Measurements from ENCODE around the gene MMP24OS. TPM values are rescaled to one million over a fixed set of nuclear protein-coding genes. Genes with fewer than 3 reads are reported as not detected.

Gene MMP24OS
- total and polyA plus RNA-seq, 2 donors (not counting 3 experiments of a cell fraction or from before 2014, with no cell fraction given) = 35.1 to 55.6 TPM

DNA sequence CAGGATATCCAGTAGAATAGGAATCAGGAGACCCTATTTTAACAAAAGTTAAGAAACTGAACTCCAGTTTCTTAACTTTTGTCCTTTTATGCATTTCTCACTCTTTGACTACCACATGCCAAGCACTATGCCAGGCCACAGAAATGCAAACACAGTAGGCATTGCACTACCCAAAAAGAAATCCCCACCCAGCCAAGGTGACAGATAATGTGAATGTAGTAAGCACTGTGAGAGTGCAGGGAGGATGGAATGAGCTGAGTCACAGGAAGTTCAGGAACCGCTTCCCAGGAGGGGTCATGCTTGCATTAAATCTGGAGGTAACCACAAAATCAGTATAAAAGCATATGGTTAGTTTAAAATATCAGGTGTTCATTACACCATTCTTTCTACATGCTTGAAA is 34.4 kb upstream of the MMP24OS start:
- peak; percentile 64 for DNase-seq (ENCODE audit: low read depth, low spot score)

More for the DNA sequence above, 34.4 kb upstream of the MMP24OS start:
- no TSS peak for BruUV-seq (replicated peaks)
- Histone ChIP-seq H3K4me2 (ENCODE audit: insufficient read depth, low read length) (peak overlapping the region; percentile 45), H3K27ac (ENCODE audit: insufficient read depth, low read depth, low read length) (peak overlapping the region; percentile 51), H3K4me3 (replicated peaks in 1 of 3; ENCODE audit: insufficient read depth in 1 of 3, low read depth in 1 of 3, low read length in 3 of 3) (no peak overlapping the region), H3K36me3 (ENCODE audit: control insufficient read depth in 2 of 2, extremely low read depth in 1 of 2, insufficient read depth in 2 of 2, low read length in 2 of 2) (peaks cover 0 to 2% of the 10 kb centered on the region in 2 experiments), H4K20me1 (replicated peaks; ENCODE audit: control insufficient read depth, extremely low read depth, insufficient read depth, low read length) (no peaks in the 10 kb centered on the region), H3K9me3 (replicated peaks; ENCODE audit: control insufficient read depth, insufficient read depth, low read length) (no peaks in the 10 kb centered on the region), H2AFZ (ENCODE audit: low read depth, low read length) (no peak overlapping the region), H3K9ac (replicated peaks; ENCODE audit: extremely low read depth, insufficient read depth, low read length) (no peak overlapping the region), H3K27me3 (ENCODE audit: control insufficient read depth in 2 of 2, insufficient read depth in 2 of 2, low read length in 2 of 2) (no peaks in the 10 kb centered on the region), H3K9me1 (replicated peaks; ENCODE audit: control insufficient read depth, extremely low read depth, insufficient read depth, low read length) (no peaks in the 10 kb centered on the region), H3K79me2 (ENCODE audit: control insufficient read depth, insufficient read depth, low read length) (no peaks in the 10 kb centered on the region), H3K4me1 (ENCODE audit: control insufficient read depth, extremely low read depth, insufficient read depth, low read length) (peaks cover 47% of the 10 kb centered on the region)
- FAIRE-seq = peak; percentile 88
- intact Hi-C loops (cut with micrococcal nuclease) (no loop called here), dilution Hi-C loops (cut with MboI; ENCODE audit: extremely low pct_ligation_motif_present, low sequenced_read_pairs) (no loop called here)
- TF ChIP-seq EZH2 (IDR thresholded peaks at IDR 0.05; ENCODE audit: borderline replicate concordance, low read depth, low read length, severe bottlenecking) (no peak), FOS (IDR thresholded peaks at IDR 0.05; ENCODE audit: borderline replicate concordance, insufficient read depth, low read length) (peak; percentile 83), GATA2 (IDR thresholded peaks at IDR 0.05; ENCODE audit: insufficient read depth, insufficient read length, low read depth, low read length) (peak; percentile 26), POLR2A (IDR thresholded peaks at IDR 0.05; ENCODE audit: low read depth, low read length) (no peak), JUN (IDR thresholded peaks at IDR 0.05; ENCODE audit: borderline replicate concordance, insufficient read depth, insufficient read length, low read depth) (peak; percentile 61), POLR2AphosphoS5 (IDR thresholded peaks at IDR 0.05; ENCODE audit: insufficient read depth, low read depth, low read length) (peak; percentile 68), MYC (IDR thresholded peaks at IDR 0.05; ENCODE audit: low read depth, low read length) (peak; percentile 7)
- TF ChIP-seq, protein P1, sequence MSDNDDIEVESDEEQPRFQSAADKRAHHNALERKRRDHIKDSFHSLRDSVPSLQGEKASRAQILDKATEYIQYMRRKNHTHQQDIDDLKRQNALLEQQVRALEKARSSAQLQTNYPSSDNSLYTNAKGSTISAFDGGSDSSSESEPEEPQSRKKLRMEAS (IDR thresholded peaks at IDR 0.05; ENCODE audit: insufficient read depth, insufficient read length) = no peak
- TF ChIP-seq, protein P2, sequence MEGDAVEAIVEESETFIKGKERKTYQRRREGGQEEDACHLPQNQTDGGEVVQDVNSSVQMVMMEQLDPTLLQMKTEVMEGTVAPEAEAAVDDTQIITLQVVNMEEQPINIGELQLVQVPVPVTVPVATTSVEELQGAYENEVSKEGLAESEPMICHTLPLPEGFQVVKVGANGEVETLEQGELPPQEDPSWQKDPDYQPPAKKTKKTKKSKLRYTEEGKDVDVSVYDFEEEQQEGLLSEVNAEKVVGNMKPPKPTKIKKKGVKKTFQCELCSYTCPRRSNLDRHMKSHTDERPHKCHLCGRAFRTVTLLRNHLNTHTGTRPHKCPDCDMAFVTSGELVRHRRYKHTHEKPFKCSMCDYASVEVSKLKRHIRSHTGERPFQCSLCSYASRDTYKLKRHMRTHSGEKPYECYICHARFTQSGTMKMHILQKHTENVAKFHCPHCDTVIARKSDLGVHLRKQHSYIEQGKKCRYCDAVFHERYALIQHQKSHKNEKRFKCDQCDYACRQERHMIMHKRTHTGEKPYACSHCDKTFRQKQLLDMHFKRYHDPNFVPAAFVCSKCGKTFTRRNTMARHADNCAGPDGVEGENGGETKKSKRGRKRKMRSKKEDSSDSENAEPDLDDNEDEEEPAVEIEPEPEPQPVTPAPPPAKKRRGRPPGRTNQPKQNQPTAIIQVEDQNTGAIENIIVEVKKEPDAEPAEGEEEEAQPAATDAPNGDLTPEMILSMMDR (IDR thresholded peaks at IDR 0.05; ENCODE audit: extremely low read depth in 1 of 2, insufficient read depth in 1 of 2, low read depth in 1 of 2, low read length in 2 of 2) = no peak
- ChIA-PET POLR2A (no interaction called here), CTCF (interaction anchor here (0.6 to 1.9 kb wide), 4 partner anchors 8 to 116 kb away, joined by 3 to 9 read pairs (median 4); no protein-coding TSS in a partner anchor)
